Natural killer cell (primary cell): ENCODE measurements around the gene REC114. TPM values are rescaled to one million over a fixed set of nuclear protein-coding genes. Genes with fewer than 3 reads are reported as not detected.
"Not testable (repeated sequence)": the region's sequence is repeated elsewhere in the genome, so short reads cannot be mapped to it uniquely, and the experiment has no call there.

Experiments used
- ATAC-seq, 3 donors: fragments of 150-1000 bp in 2 of 3; fragments of 200-7000 bp in 1 of 3; cut with Tn5 transposase; 1 replicate in 1 of 3; 2 replicates in 2 of 3; pipeline ENCODE4 v1.10.0; 2021; ENCODE audit warnings: mild to moderate bottlenecking in 2 of 3, moderate library complexity in 2 of 3
- DNase-seq, 2 donors: peaks; one replicate each; pipeline versions ENCODE4 v3.0.0 to v3.0.0-alpha.2; 2013 to 2021; ENCODE audit warnings: mixed read lengths in 1 of 2
- H3K27ac ChIP-seq: one replicate; pipeline ENCODE4 v1.5.1; 2013; ENCODE audit warnings: mild to moderate bottlenecking, low read length
- H3K27me3 ChIP-seq: one replicate; pipeline ENCODE4 v1.6.1; 2013; ENCODE audit warnings: low read length; ENCODE audit not compliant: control insufficient read depth, insufficient read depth
- H3K36me3 ChIP-seq: one replicate; pipeline ENCODE4 v1.6.1; 2013; ENCODE audit warnings: low read length; ENCODE audit not compliant: control insufficient read depth, insufficient read depth
- H3K4me1 ChIP-seq: one replicate; pipeline ENCODE4 v1.6.1; 2013; ENCODE audit warnings: low read length; ENCODE audit not compliant: control insufficient read depth, insufficient read depth
- H3K4me3 ChIP-seq: one replicate; pipeline ENCODE4 v1.5.1; 2013; ENCODE audit warnings: low read length
- H3K9me3 ChIP-seq: one replicate; pipeline ENCODE4 v1.6.1; 2013; ENCODE audit warnings: low read length; ENCODE audit not compliant: control insufficient read depth, insufficient read depth
- H3K27ac Mint-ChIP-seq, 2 donors: one replicate each; pipeline ENCODE4 v1.8.0; 2022; ENCODE audit warnings: mild to moderate bottlenecking in 2 of 2, mixed read lengths in 2 of 2, moderate library complexity in 1 of 2
- H3K27me3 Mint-ChIP-seq, 2 donors: one replicate each; pipeline ENCODE4 v1.8.0; 2022; ENCODE audit warnings: low read depth in 2 of 2, mixed read lengths in 2 of 2
- H3K36me3 Mint-ChIP-seq: one replicate; pipeline ENCODE4 v1.8.0; 2022; ENCODE audit warnings: mixed read lengths
- H3K4me1 Mint-ChIP-seq, 2 donors: one replicate each; pipeline ENCODE4 v1.8.0; 2022; ENCODE audit warnings: mixed read lengths in 2 of 2
- H3K4me3 Mint-ChIP-seq: one replicate; pipeline ENCODE4 v1.8.0; 2022; ENCODE audit warnings: mild to moderate bottlenecking, moderate library complexity, mixed read lengths
- H3K9me3 Mint-ChIP-seq, 2 donors: one replicate each; pipeline ENCODE4 v1.8.0; 2022; ENCODE audit warnings: mixed read lengths in 2 of 2
- CTCF ChIP-seq: fragments of 200-600 bp; IDR thresholded peaks from one replicate; pipeline ENCODE4 v1.8.0; 2022; ENCODE audit warnings: antibody characterized with exemption
- WGBS: methylation state at CpG from one replicate; pipeline ENCODE4 v1.1.7; 2013; ENCODE audit warnings: missing lambda C conversion rate; ENCODE audit not compliant: insufficient coverage; 5-methylcytosine and 5-hydroxymethylcytosine counted together
- intact Hi-C: fragments of 100-400 bp; cut with micrococcal nuclease; formaldehyde crosslinking; loops from one replicate; pipeline ENCODE4 v1.14.2; 2022
- total RNA-seq, 4 donors: library from RNA; stranded (reverse); fragments of 120-200 nt in 1 of 4; gene quantifications; one replicate each; pipeline versions ENCODE4 v1.2.3 to v1.2.4, GENCODE V29; 2013 to 2022

Gene REC114
- total RNA-seq, 3 donors from 2014 or later (not counting 1 experiment from before 2014, with no cell fraction given) = not detected

- 93% methylated on average over 9 of the region's 9 CpGs for WGBS
- no peaks in the 10 kb centered on the region for H3K36me3 Mint-ChIP-seq
- Histone ChIP-seq H3K9me3 (no peaks in the 10 kb centered on the region), H3K4me1 (no peaks in the 10 kb centered on the region), H3K27ac (no peak overlapping the region), H3K36me3 (peaks cover 55% of the 10 kb centered on the region), H3K4me3 (no peak overlapping the region), H3K27me3 (no peaks in the 10 kb centered on the region)
- TF ChIP-seq CTCF = no peak
- peaks cover 0 to 15% of the 10 kb centered on the region in 2 donors for H3K4me1 Mint-ChIP-seq
- intact Hi-C loops = no loop called here
- no peaks in the 10 kb centered on the region for H3K9me3 Mint-ChIP-seq
- H3K4me3 Mint-ChIP-seq = no peak overlapping the region
- H3K27me3 Mint-ChIP-seq = no peaks in the 10 kb centered on the region
- H3K27ac Mint-ChIP-seq = no peak overlapping the region
- DNase-seq (no peak), ATAC-seq (no peak)
Observed at GRCh38 chr15:73573572-73573971, 130.6 kb downstream of the REC114 start.

GRCh38 chr15:73575636-73576247 lies 132.8 kb downstream of the REC114 start:
- peaks cover 0 to 15% of the 10 kb centered on the region in 2 donors for H3K4me1 Mint-ChIP-seq

GRCh38 chr15:73577593-73577992 lies 134.6 kb downstream of the REC114 start:
- H3K9me3 Mint-ChIP-seq, H3K27ac Mint-ChIP-seq, H3K27me3 ChIP-seq, H3K4me1 ChIP-seq, H3K9me3 ChIP-seq, intact Hi-C loops, DNase-seq, H3K36me3 Mint-ChIP-seq, H3K4me3 ChIP-seq, H3K4me1 Mint-ChIP-seq, H3K27me3 Mint-ChIP-seq, ATAC-seq, H3K27ac ChIP-seq, H3K4me3 Mint-ChIP-seq: not testable (repeated sequence)
- H3K36me3 ChIP-seq = peaks cover 32% of the 10 kb centered on the region

More at GRCh38 chr15:73575636-73576247, 132.8 kb downstream of the REC114 start:
- no peak for TF ChIP-seq CTCF
- intact Hi-C loops = no loop called here
- H3K27ac ChIP-seq = no peak overlapping the region
- H3K36me3 ChIP-seq = peaks cover 40% of the 10 kb centered on the region
- 51% methylated on average over 3 of the region's 3 CpGs for WGBS
- Mint-ChIP-seq H3K4me3 (no peak overlapping the region), H3K36me3 (no peaks in the 10 kb centered on the region), H3K27ac (no peak overlapping the region), H3K9me3 (no peaks in the 10 kb centered on the region), H3K27me3 (no peaks in the 10 kb centered on the region)
- H3K9me3 ChIP-seq = no peaks in the 10 kb centered on the region
- DNase-seq = no peak
- no peak overlapping the region for H3K4me3 ChIP-seq
- ATAC-seq = no peak
- no peaks in the 10 kb centered on the region for H3K27me3 ChIP-seq
- H3K4me1 ChIP-seq = no peaks in the 10 kb centered on the region

- Mint-ChIP-seq H3K9me3 (no peaks in the 10 kb centered on the region), H3K27me3 (no peaks in the 10 kb centered on the region), H3K36me3 (no peaks in the 10 kb centered on the region), H3K27ac (peak overlapping the region in 1 of 2 donors; percentile 14), H3K4me3 (no peak overlapping the region), H3K4me1 (peaks cover 0 to 9% of the 10 kb centered on the region in 2 donors)
- no peaks in the 10 kb centered on the region for H3K9me3 ChIP-seq
- no peaks in the 10 kb centered on the region for H3K4me1 ChIP-seq
- no peak for TF ChIP-seq CTCF
- WGBS = 93% methylated on average over 2 of the region's 2 CpGs
- DNase-seq (no peak), ATAC-seq (no peak)
- intact Hi-C loops = no loop called here
- H3K27me3 ChIP-seq = no peaks in the 10 kb centered on the region
- no peak overlapping the region for H3K27ac ChIP-seq
- H3K4me3 ChIP-seq = no peak overlapping the region
- peaks cover 31% of the 10 kb centered on the region for H3K36me3 ChIP-seq
Observed at GRCh38 chr15:73578026-73578425, 135.1 kb downstream of the REC114 start.
